ENCODE results near the gene SLC1A7.
A peak's percentile ranks its signal among the peaks of the same experiment; 100 is the strongest.
"Not testable (repeated sequence)": the region's sequence is repeated elsewhere in the genome, so short reads cannot be mapped to it uniquely, and the experiment has no call there.

Gene SLC1A7

GRCh38 chr1:53142226-53142853 is at the start of gene SLC1A7:
TSS of gene SLC1A7 (minus strand) at chr1:53142638. CDS start at chr1:53142449, 189 bp downstream.
- DNase-seq, result no peak

GRCh38 chr1:53190210-53190611 is 47.8 kb upstream of the SLC1A7 start:
- no peak for DNase-seq

- no peak for DNase-seq
Observed at GRCh38 chr1:53189061-53189460, 46.6 kb upstream of the SLC1A7 start.

DNA sequence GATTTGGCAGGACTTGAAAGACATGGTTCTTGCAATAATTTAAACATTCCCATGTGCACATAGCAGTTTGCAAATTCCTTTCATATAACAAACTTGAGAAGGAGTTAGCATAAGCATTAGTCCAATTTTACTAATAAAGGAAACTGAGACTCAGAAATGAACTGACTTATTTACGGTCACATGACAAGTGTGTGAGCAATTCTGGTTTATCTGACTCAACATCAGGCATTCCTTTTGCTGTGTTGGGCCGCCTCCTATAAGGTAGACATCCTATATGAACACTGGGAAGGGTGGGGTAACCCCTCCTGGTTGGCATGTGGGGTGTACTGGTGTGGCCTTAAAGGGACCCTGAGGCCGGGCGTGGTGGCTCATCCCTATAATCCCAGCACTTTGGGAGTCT is 45.7 kb upstream of the SLC1A7 start:
- no peak for DNase-seq

- no peak for DNase-seq
Observed at GRCh38 chr1:53187401-53187800, 45.0 kb upstream of the SLC1A7 start.

DNA sequence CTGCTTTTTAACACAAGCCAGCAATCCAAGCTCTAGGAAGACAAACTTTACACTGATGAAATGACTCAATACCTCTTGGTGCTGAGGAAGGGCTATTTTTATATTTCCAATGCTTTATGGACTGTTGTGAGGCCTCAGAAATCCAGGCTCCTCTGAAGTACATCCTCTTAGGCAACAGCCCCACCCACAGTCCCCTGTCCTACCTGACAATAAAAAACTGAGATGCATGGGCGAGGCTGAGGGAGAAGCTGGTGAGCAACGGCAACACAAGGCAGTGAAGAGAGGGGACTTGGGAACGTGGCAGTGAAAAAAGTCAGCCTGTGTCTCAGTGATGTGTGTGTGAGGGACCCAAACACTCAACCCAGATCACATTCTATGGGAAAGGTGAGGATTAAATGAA is 44.1 kb upstream of the SLC1A7 start:
- no peak for DNase-seq

GRCh38 chr1:53185955-53186297 is 43.5 kb upstream of the SLC1A7 start:
- not testable (repeated sequence) for DNase-seq

DNA sequence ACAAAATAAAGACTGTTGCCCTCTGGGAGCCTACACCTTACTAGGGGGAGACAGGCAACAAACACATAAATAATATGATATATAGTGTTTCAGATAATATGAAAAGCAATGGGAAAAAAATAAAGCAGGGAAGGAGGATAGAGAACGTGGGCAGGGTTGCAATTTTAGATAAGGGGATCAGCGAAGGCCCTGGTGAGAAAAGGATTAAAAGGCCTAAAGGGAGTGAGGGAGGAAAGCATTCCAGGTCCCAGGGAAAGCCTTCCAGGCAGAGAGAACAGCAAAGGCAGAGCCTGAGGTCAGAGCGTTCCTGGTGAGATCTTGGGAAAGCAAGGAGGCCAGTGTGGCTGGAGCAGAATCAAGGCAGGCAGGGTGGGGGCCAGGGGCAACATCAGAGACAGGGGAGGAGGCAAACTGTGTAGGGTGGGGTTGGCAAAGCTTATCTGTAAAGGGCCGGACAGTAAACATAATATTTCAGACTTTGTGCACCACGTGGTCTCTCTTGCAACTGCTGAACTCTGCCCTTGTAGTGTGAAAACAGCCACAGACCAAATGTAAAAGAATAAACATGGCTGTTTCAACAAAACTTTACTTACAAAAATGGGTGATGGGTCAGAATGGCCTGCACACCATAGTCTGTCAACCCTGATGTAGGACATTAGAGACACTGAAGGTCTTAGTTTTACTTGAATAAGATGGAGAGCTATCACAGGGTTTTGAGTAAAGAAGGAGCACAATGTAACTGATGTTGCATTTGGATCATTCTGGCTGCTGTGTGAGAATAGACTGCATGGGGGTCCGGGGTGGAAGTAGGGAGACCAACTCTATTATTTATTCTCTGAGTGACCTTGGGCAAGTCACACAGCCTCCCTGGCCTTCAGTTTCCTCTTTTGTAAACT is 40.9 kb upstream of the SLC1A7 start:
- DNase-seq, result no peak

- DNase-seq, result no peak
Observed at GRCh38 chr1:53182716-53183094, 40.3 kb upstream of the SLC1A7 start.

- peak; percentile 77 to 82 for DNase-seq
Observed at GRCh38 chr1:53182111-53182593, 39.7 kb upstream of the SLC1A7 start.

- no peak for DNase-seq
Observed at GRCh38 chr1:53180951-53181350, 38.5 kb upstream of the SLC1A7 start.

- no peak for DNase-seq
Observed at GRCh38 chr1:53180226-53180625, 37.8 kb upstream of the SLC1A7 start.

- DNase-seq, result no peak
Observed at GRCh38 chr1:53176452-53177208, 34.2 kb upstream of the SLC1A7 start.

GRCh38 chr1:53174971-53175913 is 32.8 kb upstream of the SLC1A7 start:
- no peak for DNase-seq

- peak; percentile 15 to 27 for DNase-seq
Observed at GRCh38 chr1:53172426-53173128, 30.1 kb upstream of the SLC1A7 start.

- no peak for DNase-seq
Observed at GRCh38 chr1:53166912-53167311, 24.5 kb upstream of the SLC1A7 start.

DNA sequence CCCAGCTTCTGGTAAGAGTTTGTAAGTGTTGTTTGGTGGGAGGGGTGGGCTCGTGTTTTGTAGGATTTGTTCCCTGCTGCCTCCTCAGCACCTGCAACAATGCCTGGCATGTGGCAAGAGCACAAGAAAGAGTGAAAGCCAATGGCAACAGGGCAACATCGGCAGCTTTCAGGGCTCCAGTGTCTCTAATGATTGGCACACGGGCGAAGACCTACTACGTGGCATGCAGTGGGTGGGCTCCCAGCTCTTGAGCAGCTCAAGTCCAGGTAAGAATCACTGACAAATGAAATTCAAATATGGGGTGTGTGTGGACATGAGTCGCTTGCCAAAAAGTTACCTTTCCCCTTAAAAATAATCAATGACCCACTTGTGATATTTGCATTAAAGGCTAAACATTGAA is 23.9 kb upstream of the SLC1A7 start:
- DNase-seq, result no peak

GRCh38 chr1:53165408-53165961 is 23.0 kb upstream of the SLC1A7 start:
- no peak for DNase-seq

DNA sequence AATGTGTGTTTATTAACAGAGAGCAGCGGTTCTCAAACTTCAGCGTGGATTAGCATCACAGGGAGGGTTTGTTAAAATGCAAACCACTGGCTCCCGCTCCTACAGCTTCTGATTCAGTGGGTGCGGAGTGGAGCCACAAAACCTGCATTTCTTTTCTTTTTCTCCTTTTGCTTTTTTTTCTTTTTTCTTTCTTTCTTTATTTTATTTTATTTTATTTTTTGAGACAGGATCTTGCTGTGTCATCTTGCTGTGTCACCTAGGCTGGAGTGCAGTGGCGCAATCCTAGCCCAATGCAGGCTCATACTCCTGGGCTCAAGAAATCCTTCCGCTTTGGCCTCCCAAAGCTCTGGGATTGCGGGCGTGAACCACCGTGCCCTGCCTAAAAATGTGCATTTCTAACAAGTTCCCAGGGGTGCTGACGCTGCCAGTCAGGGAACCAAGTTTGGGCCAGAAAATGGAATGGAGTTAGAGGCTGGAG is 20.9 kb upstream of the SLC1A7 start:
- no peak for DNase-seq

- DNase-seq, result no peak
Observed at GRCh38 chr1:53162621-53163020, 20.2 kb upstream of the SLC1A7 start.

- no peak for DNase-seq
Observed at GRCh38 chr1:53160924-53161378, 18.5 kb upstream of the SLC1A7 start.
